Prostate gland (tissue), 2 donors: Measurements from ENCODE around the gene NPFFR1.

Source experiments
- CTCF ChIP-seq, 4 experiments: fragments of 200-600 bp in 2 of 4; fragments of 450-650 bp in 2 of 4; sonication (generic) in 2 of 4; IDR thresholded peaks; 1 replicate in 3 of 4; 2 replicates in 1 of 4; pipeline ENCODE4 v1.5.1; 2016 to 2019; ENCODE audit warnings: antibody characterized with exemption in 4 of 4, mild to moderate bottlenecking in 2 of 4, moderate library complexity in 2 of 4
- POLR2A ChIP-seq: fragments of 450-650 bp; IDR thresholded peaks from one replicate; pipeline ENCODE4 v1.6.1; 2016; ENCODE audit warnings: antibody characterized with exemption, mild to moderate bottlenecking

- TF ChIP-seq POLR2A (no peak), CTCF (IDR thresholded peaks at IDR 0.05) (no peak)
Observed at GRCh38 chr10:70306181-70306705, 22.4 kb upstream of the NPFFR1 start.
